Transverse colon (tissue), 4 donors: ENCODE results near the gene MYO15B.

Source experiments
- CTCF ChIP-seq, 5 experiments: fragments of 200-600 bp in 3 of 5; fragments of 450-650 bp in 2 of 5; sonication (generic) in 3 of 5; IDR thresholded peaks; 1 replicate in 2 of 5; 2 replicates in 3 of 5; pipeline ENCODE4 v1.5.1; 2016 to 2017; ENCODE audit warnings: antibody characterized with exemption in 5 of 5, inconsistent platforms in 3 of 5, mild to moderate bottlenecking in 2 of 5, moderate library complexity in 1 of 5
- EP300 ChIP-seq: sonication (generic); formaldehyde crosslinking; IDR thresholded peaks from one replicate; pipeline ENCODE4 v1.6.1; 2017; ENCODE audit warnings: antibody characterized with exemption, low read depth
- POLR2A ChIP-seq: fragments of 450-650 bp; IDR thresholded peaks from one replicate; pipeline ENCODE4 v1.6.1; 2016; ENCODE audit warnings: antibody characterized with exemption, mild to moderate bottlenecking, moderate library complexity
- POLR2AphosphoS5 ChIP-seq, 3 donors: sonication (generic); formaldehyde crosslinking; IDR thresholded peaks; one replicate each; pipeline ENCODE4 v1.6.1; 2016; ENCODE audit warnings: antibody characterized with exemption in 3 of 3

GRCh38 chr17:75647061-75647460 is 59.5 kb downstream of the MYO15B start:
- TF ChIP-seq CTCF (IDR thresholded peaks at IDR 0.05): no peak
- TF ChIP-seq POLR2A: no peak
- no peak for TF ChIP-seq POLR2AphosphoS5 (IDR thresholded peaks at IDR 0.05)
- no peak for TF ChIP-seq EP300
